Measurements from ENCODE around the gene EGR4.

The EGR4 gene

GRCh38 chr2:73258913-73259215 lies 34.5 kb downstream of the EGR4 start:
- no peak for TF ChIP-seq CTCF (conservative IDR thresholded peaks at IDR 0.05; ENCODE audit: low read depth, low read length)
- no peak overlapping the region for H3K4me3 ChIP-seq (ENCODE audit: low read length)
- no peak for DNase-seq (ENCODE audit: low read depth)

GRCh38 chr2:73258186-73258912 lies 35.0 kb downstream of the EGR4 start:
- H3K4me3 ChIP-seq (ENCODE audit: low read length): no peak overlapping the region
- DNase-seq (ENCODE audit: low read depth): no peak
- TF ChIP-seq CTCF (conservative IDR thresholded peaks at IDR 0.05; ENCODE audit: low read depth, low read length): no peak

- no peak overlapping the region for H3K4me3 ChIP-seq (ENCODE audit: low read length)
- TF ChIP-seq CTCF (conservative IDR thresholded peaks at IDR 0.05; ENCODE audit: low read depth, low read length): no peak
- no peak for DNase-seq (ENCODE audit: low read depth)
Observed at GRCh38 chr2:73257425-73258125, 35.8 kb downstream of the EGR4 start.

GRCh38 chr2:73257021-73257420 lies 36.3 kb downstream of the EGR4 start:
- H3K4me3 ChIP-seq (ENCODE audit: low read length): no peak overlapping the region
- TF ChIP-seq CTCF (conservative IDR thresholded peaks at IDR 0.05; ENCODE audit: low read depth, low read length): no peak
- DNase-seq (ENCODE audit: low read depth): no peak

- no peak for TF ChIP-seq CTCF (conservative IDR thresholded peaks at IDR 0.05; ENCODE audit: low read depth, low read length)
- DNase-seq (ENCODE audit: low read depth): no peak
- no peak overlapping the region for H3K4me3 ChIP-seq (ENCODE audit: low read length)
Observed at GRCh38 chr2:73256618-73256922, 36.8 kb downstream of the EGR4 start.

GRCh38 chr2:73255907-73256617 lies 37.3 kb downstream of the EGR4 start:
- H3K4me3 ChIP-seq (ENCODE audit: low read length): no peak overlapping the region
- TF ChIP-seq CTCF (conservative IDR thresholded peaks at IDR 0.05; ENCODE audit: low read depth, low read length): no peak
- no peak for DNase-seq (ENCODE audit: low read depth)
